ENCODE measurements around the gene CAMK2B.

Gene CAMK2B

DNA sequence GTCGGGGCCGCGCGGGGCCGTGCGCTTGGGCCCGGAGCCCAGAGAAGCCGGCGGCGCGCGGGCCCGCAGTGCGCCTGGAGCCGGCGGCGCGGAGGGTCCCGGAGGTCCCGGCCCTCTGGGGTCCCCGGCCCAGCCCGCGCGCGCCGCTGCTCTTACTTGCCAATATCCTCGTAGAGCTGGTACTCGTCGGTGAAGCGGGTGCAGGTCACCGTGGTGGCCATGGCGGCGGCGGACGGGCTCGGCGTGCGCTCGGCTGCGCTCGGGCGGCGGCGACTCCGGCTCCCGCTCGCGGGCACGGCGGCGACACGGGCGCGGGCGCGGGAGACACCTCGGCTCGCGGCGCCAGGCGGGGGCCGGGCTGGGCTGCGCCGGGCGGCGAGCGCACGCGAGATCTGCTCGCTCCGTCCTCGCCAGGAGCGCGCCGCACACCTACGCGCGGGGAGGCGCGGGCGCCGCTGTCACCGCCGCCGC, at the start of gene CAMK2B:
CAMK2B (minus strand) TSS at position 394 of the 471 bp plus-strand sequence; CDS start at position 221, 173 bp downstream.
- Histone ChIP-seq H3K4me2 (no peak within 1 kb of the TSS), H3K27me3 (ENCODE audit: insufficient read depth, low read depth) (no peaks in the 10 kb centered on the region; the same call in 1 of the 2 replicates), H3K36me3 (ENCODE audit: insufficient read depth) (no peaks in the 10 kb centered on the region), H3K4me3 (IDR thresholded peaks at IDR 0.05; ENCODE audit: insufficient read depth, low read depth, low read length) (no peak within 1 kb of the TSS), H3K27ac (no peak within 1 kb of the TSS), H4K20me1 (ENCODE audit: insufficient read depth) (no peaks in the 10 kb centered on the region), H3K79me2 (ENCODE audit: insufficient read depth, low read depth) (no peaks in the 10 kb centered on the region), H3K4me1 (ENCODE audit: low read depth, poor library complexity, severe bottlenecking) (no peaks in the 10 kb centered on the region), H2AFZ (ENCODE audit: low read depth) (no peak within 1 kb of the TSS), H3K9ac (no peak within 1 kb of the TSS)
- TF ChIP-seq, protein P1, sequence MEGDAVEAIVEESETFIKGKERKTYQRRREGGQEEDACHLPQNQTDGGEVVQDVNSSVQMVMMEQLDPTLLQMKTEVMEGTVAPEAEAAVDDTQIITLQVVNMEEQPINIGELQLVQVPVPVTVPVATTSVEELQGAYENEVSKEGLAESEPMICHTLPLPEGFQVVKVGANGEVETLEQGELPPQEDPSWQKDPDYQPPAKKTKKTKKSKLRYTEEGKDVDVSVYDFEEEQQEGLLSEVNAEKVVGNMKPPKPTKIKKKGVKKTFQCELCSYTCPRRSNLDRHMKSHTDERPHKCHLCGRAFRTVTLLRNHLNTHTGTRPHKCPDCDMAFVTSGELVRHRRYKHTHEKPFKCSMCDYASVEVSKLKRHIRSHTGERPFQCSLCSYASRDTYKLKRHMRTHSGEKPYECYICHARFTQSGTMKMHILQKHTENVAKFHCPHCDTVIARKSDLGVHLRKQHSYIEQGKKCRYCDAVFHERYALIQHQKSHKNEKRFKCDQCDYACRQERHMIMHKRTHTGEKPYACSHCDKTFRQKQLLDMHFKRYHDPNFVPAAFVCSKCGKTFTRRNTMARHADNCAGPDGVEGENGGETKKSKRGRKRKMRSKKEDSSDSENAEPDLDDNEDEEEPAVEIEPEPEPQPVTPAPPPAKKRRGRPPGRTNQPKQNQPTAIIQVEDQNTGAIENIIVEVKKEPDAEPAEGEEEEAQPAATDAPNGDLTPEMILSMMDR (conservative IDR thresholded peaks at IDR 0.05; ENCODE audit: low read depth, low read length): no peak

DNA sequence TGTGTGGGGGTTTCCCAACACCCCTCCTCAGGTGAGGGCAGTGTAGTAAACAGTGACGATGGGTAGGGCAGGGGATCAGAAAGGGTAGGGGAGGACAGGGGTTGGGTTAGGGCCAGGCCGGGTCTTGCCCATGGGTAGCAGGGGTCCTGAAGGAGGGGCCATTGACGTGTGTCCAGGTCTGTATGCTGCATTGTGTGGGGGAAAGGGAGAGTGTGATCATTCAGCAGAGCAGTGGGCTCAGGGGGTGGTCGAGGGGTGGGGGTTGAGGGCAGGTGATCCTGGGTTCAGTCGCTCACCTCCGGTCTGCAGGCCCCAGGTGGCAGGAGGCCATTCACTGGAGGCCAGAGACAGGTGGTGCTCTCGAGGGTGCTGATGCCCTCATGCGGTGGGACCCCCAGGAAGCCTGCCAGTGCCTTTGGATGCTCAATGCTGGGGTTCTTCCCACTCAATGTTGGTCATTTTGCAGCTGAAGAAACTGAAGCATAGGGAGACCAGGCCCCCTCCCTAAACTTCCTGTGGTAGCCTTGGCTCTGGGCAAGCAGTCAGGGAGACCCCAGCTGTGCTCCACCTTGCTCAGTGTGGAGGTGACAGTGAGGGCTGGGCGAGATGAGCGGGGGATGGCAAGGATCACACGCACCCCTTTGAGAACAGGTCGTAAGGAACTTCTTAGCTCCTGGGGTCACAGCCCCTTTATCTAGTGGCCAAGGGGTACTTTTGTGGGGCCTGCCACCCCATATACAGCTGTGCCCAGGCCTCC, 48.8 kb upstream of the CAMK2B start:
- TF ChIP-seq, protein P1 (conservative IDR thresholded peaks at IDR 0.05; ENCODE audit: low read depth, low read length): no peak
- Histone ChIP-seq H3K4me1 (ENCODE audit: low read depth, poor library complexity, severe bottlenecking) (peaks cover 13% of the 10 kb centered on the region), H3K4me2 (no peak overlapping the region), H3K36me3 (ENCODE audit: insufficient read depth) (no peaks in the 10 kb centered on the region), H3K27ac (no peak overlapping the region), H3K79me2 (ENCODE audit: insufficient read depth, low read depth) (no peaks in the 10 kb centered on the region), H4K20me1 (ENCODE audit: insufficient read depth) (no peaks in the 10 kb centered on the region), H3K4me3 (IDR thresholded peaks at IDR 0.05; ENCODE audit: insufficient read depth, low read depth, low read length) (no peak overlapping the region), H2AFZ (ENCODE audit: low read depth) (no peak overlapping the region), H3K9ac (no peak overlapping the region), H3K27me3 (ENCODE audit: insufficient read depth, low read depth) (no peaks in the 10 kb centered on the region)

DNA sequence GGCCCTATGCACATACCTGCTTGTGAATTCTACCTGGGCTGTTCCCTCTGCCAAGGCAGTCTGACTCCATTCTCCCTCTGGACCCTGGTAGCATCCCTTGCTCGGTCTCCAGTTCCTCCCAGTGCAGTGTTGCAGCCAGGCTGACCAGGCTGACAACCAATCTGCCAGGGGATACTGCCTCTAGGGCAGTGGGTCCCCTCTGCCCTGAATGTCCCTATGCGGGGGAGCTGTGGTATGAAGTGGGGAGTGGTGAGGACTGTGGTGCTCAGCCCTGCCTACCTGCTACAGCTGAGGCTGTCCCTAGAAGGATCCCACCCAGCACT, 48.0 kb upstream of the CAMK2B start:
- Histone ChIP-seq H3K9ac (no peak overlapping the region), H4K20me1 (ENCODE audit: insufficient read depth) (no peaks in the 10 kb centered on the region), H3K4me1 (ENCODE audit: low read depth, poor library complexity, severe bottlenecking) (peaks cover 21% of the 10 kb centered on the region), H3K4me3 (IDR thresholded peaks at IDR 0.05; ENCODE audit: insufficient read depth, low read depth, low read length) (no peak overlapping the region), H3K79me2 (ENCODE audit: insufficient read depth, low read depth) (no peaks in the 10 kb centered on the region), H3K27me3 (ENCODE audit: insufficient read depth, low read depth) (no peaks in the 10 kb centered on the region), H3K4me2 (no peak overlapping the region), H3K36me3 (ENCODE audit: insufficient read depth) (no peaks in the 10 kb centered on the region), H3K27ac (no peak overlapping the region), H2AFZ (ENCODE audit: low read depth) (no peak overlapping the region)
- TF ChIP-seq, protein P1 (conservative IDR thresholded peaks at IDR 0.05; ENCODE audit: low read depth, low read length): no peak

DNA sequence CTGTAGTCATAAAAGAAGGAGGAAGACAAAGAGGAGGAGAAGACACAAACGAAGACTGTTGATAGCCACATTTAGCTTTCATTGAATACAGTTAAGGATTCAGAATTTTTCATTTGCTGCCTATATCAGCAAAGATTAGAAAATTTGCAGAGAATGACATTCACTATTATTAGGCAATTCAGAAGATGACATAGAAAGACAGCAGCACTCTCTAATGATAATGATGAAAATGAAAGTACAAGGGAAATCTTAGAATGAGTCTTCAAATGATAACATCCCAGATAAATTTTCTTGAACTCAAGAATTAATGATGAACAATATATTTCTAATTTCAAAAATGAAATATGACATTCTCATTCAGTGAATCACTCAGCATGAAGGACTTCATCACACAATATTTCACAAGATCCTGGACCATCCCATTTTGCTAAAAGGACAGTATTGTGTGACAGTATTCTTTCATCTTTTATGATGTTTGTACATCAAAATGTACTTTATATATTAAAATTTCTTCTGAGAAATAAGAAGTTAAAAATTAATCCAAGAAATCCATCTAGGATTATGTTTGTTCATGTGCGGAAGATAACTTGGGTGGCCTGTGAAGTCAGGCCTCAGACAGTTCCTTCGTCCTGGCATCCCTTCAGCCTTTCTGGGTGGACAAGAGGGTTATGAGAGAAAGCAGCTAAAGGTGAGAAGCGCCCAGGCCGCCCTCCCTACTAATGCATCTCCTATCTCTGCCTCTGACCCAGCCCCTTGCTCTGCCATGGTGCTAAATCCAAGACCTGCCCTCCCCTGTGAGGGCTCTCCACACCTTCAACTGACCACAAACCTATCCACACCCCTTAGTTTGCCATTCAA, 47.4 kb upstream of the CAMK2B start:
- Histone ChIP-seq H3K79me2 (ENCODE audit: insufficient read depth, low read depth) (no peaks in the 10 kb centered on the region), H3K4me2 (no peak overlapping the region), H3K27me3 (ENCODE audit: insufficient read depth, low read depth) (no peaks in the 10 kb centered on the region), H3K36me3 (ENCODE audit: insufficient read depth) (no peaks in the 10 kb centered on the region), H3K4me3 (IDR thresholded peaks at IDR 0.05; ENCODE audit: insufficient read depth, low read depth, low read length) (no peak overlapping the region), H3K4me1 (ENCODE audit: low read depth, poor library complexity, severe bottlenecking) (peaks cover 24% of the 10 kb centered on the region), H2AFZ (ENCODE audit: low read depth) (no peak overlapping the region), H4K20me1 (ENCODE audit: insufficient read depth) (no peaks in the 10 kb centered on the region), H3K27ac (no peak overlapping the region), H3K9ac (no peak overlapping the region)
- TF ChIP-seq, protein P1 (conservative IDR thresholded peaks at IDR 0.05; ENCODE audit: low read depth, low read length): no peak
